ENCODE data around the gene IFT122.
"Not testable (repeated sequence)": the region's sequence is repeated elsewhere in the genome, so short reads cannot be mapped to it uniquely, and the experiment has no call there.

The IFT122 gene

GRCh38 chr3:129439817-129440617 is at the start of gene IFT122, which contains the start of gene MBD4:
TSS of gene IFT122 (plus strand) at chr3:129440224. CDS start at chr3:129440331, 107 bp downstream.
TSS of gene MBD4 (minus strand) at chr3:129439948. CDS start at chr3:129439833, 115 bp downstream.
- H3K4me3 ChIP-seq (ENCODE audit: low read depth, low read length), result peak within 1 kb of the TSS; percentile 95
- DNase-seq (ENCODE audit: low read depth, low spot score), result peak; percentile 100
- no peak for TF ChIP-seq CTCF (IDR thresholded peaks at IDR 0.05; ENCODE audit: low read depth, low read length)
- in situ Hi-C loops (cut with HindIII; ENCODE audit: low sequenced_read_pairs), result no loop called here

DNA sequence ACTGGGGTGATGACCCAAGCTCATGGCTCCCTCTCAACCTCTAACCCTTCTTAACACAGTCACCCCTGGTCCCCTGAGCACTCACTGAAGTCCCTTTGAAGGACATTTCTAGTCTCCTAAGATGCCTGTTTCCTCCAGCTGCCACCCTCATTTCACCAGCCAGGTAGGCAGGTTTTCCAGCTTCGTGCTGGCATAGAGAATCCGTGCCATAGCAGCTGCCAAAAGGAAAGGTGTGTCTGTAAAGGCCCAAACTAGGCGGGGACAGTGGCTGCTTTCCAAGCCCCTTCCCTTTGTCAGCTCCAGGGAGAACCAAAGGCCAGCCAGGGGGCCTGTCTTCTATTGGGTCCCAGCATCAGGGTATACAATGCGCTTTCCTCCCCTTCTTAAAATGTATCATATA is 48.4 kb upstream of the IFT122 start:
- in situ Hi-C loops (cut with HindIII; ENCODE audit: low sequenced_read_pairs); H3K4me3 ChIP-seq (ENCODE audit: low read depth, low read length); DNase-seq (ENCODE audit: low read depth, low spot score): not testable (repeated sequence)

DNA sequence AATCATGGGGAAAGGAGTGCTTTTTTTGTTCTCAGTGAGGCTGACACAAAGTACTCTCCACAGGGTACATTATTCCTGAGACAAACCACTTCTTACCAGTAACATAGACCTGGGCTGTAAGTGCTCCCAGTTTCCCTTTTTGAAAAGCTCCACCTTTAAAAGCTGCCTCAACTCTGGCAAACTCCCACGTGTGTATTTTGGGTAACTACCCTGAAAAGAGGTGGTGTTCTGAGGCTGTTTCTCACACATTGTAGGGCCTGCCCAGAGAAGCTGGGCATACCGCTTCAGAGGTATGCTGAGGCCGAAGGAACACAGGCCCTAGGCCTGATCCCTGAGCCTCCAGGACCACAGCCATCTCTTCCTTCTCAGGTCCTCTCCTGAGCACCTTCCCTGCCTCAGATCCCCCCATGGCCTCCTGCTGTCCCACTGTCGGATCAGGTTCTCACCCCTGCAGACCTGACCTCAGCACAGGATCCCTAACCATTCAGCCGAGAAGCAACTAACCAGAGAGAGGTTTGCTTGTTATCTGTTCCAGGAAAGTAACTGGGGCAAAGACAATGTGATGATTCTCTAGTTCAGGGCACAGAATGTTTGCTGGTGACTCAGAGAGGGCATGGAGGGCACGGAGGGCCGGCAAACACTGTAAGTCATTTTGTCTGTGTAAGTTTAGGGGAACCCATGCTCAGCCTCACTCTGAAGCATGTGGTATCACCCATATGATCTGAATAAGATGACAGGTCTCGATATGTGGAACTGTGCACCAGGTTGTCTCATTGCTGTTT is 47.7 kb upstream of the IFT122 start:
- in situ Hi-C loops (cut with HindIII; ENCODE audit: low sequenced_read_pairs); H3K4me3 ChIP-seq (ENCODE audit: low read depth, low read length); DNase-seq (ENCODE audit: low read depth, low spot score): not testable (repeated sequence)

DNA sequence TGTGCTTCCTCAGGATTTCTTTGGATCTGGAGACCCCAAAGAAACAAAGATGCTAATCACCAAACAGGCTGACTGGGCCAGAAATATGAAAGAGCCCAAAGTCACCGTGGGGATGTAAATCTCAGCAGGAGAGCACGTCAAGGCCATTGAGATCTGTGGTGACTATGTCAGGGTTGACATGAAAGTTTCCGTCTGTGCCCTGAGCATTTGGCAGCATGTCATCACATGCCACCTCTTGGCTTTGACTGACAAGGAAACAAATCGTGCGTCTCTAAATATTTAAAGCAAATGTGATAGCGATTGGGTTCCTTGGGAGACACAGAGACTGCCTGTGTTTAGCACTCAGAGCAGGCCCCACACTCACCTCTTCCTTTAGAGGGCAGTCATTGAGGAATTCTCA is 46.8 kb upstream of the IFT122 start:
- no peak for DNase-seq (ENCODE audit: low read depth, low spot score)
- no peak overlapping the region for H3K4me3 ChIP-seq (ENCODE audit: low read depth, low read length)
- TF ChIP-seq CTCF (IDR thresholded peaks at IDR 0.05; ENCODE audit: low read depth, low read length), result no peak
- in situ Hi-C loops (cut with HindIII; ENCODE audit: low sequenced_read_pairs), result no loop called here

DNA sequence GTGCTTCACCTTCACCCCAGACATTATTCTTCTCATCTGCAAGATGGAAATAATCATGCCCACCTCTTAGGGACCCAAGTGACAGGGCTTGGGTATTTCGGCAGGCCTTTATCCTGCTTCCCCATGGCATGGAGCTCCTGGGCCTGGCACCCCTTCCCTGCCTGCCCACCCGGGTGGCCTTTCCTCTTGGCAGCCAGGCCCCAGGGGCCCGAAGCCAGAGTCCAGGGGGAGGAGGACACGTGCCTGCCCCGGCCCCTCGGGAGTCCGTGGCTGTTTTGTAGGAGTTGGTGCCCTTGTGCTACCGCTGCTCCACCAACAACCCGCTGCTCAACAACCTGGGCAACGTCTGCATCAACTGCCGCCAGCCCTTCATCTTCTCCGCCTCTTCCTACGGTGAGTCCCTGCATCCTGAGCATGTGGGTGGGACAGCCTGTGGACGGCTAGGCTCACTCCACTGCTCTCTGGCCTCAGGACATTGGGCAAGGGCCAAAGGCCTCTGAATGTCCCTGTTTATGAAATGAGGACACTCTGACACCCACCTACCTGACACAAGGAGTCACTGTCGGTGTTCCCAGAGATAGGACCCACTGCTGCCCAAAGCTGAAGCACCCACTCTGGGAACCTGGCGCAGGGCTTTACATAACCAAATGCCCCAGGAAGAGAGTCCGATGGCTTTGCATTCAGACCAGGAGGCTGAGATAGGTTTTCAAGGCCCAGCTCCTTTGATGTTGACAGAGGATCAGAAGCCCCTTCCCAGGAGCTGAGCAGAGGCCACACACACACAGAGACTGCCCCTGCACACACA is 46.1 kb upstream of the IFT122 start:
- DNase-seq (ENCODE audit: low read depth, low spot score); in situ Hi-C loops (cut with HindIII; ENCODE audit: low sequenced_read_pairs); H3K4me3 ChIP-seq (ENCODE audit: low read depth, low read length): not testable (repeated sequence)

- peak overlapping the region; percentile 76 for H3K4me3 ChIP-seq (ENCODE audit: low read depth, low read length)
- in situ Hi-C loops (cut with HindIII; ENCODE audit: low sequenced_read_pairs), result no loop called here
- TF ChIP-seq CTCF (IDR thresholded peaks at IDR 0.05; ENCODE audit: low read depth, low read length), result no peak
- peak; percentile 22 for DNase-seq (ENCODE audit: low read depth, low spot score)
Measured at GRCh38 chr3:129398803-129399144, 41.2 kb upstream of the IFT122 start.

DNA sequence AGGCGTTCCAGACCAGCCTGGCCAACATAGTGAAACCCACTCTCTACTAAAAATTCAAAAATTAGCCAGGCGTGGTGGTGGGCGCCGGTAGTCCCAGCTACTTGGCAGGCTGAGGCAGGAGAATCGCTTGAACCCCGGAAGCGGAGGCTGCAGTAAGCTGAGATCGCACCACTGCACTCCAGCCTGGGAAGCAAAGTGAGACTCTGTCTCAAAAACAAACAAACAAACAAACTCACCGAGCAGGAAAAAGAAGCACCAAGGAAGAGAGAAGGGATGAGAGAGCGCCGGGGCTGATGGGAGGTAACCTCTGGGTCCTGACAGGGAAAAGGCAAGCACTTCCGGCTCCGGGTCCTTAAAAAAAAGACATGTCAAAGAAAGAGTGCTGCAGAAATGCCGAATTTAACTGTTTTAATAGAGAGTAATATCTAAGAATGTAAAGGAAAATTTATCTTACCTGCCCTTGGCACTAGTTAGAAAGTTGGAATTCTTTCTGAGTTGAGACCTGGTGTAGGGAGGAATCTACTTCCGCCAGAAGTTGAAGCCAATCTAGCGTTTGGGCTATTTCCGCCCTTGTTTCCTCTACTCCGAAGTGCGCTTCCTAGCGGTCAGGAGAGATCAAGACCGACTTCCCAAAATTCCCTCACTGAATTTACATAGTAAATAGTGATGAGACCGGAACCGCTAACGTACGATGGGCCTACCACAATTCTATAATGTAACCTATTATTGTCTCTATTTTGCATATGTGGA is 40.7 kb upstream of the IFT122 start:
- peak; percentile 89 for TF ChIP-seq CTCF (IDR thresholded peaks at IDR 0.05; ENCODE audit: low read depth, low read length)
- in situ Hi-C loops (cut with HindIII; ENCODE audit: low sequenced_read_pairs), result no loop called here
- H3K4me3 ChIP-seq (ENCODE audit: low read depth, low read length), result peak overlapping the region; percentile 76
- DNase-seq (ENCODE audit: low read depth, low spot score), result peak; percentile 97
